Activated naive CD8-positive, alpha-beta T cell (primary cell): Measurements from ENCODE around the gene CADM4.
"Not testable (repeated sequence)": the region's sequence is repeated elsewhere in the genome, so short reads cannot be mapped to it uniquely, and the experiment has no call there.

ENCODE experiments used
- H3K27ac Mint-ChIP-seq: one replicate; pipeline ENCODE4 v1.8.0; 2021; ENCODE audit warnings: mixed read lengths
- H3K27me3 Mint-ChIP-seq: one replicate; pipeline ENCODE4 v1.8.0; 2021; ENCODE audit warnings: mixed read lengths
- H3K36me3 Mint-ChIP-seq: one replicate; pipeline ENCODE4 v1.8.0; 2021; ENCODE audit warnings: mixed read lengths
- H3K4me1 Mint-ChIP-seq: one replicate; pipeline ENCODE4 v1.8.0; 2021; ENCODE audit warnings: low read depth, mixed read lengths
- H3K4me3 Mint-ChIP-seq: one replicate; pipeline ENCODE4 v1.8.0; 2021; ENCODE audit warnings: mild to moderate bottlenecking, mixed read lengths
- H3K9me3 Mint-ChIP-seq: one replicate; pipeline ENCODE4 v1.8.0; 2021; ENCODE audit warnings: low read depth, mixed read lengths

Gene CADM4

GRCh38 chr19:43612374-43612773, 27.3 kb downstream of the CADM4 start:
- Mint-ChIP-seq H3K4me1 (peaks cover 30% of the 10 kb centered on the region), H3K4me3 (no peak overlapping the region), H3K9me3 (no peaks in the 10 kb centered on the region), H3K36me3 (peaks cover 4% of the 10 kb centered on the region), H3K27ac (peak overlapping the region; percentile 18), H3K27me3 (no peaks in the 10 kb centered on the region)

DNA sequence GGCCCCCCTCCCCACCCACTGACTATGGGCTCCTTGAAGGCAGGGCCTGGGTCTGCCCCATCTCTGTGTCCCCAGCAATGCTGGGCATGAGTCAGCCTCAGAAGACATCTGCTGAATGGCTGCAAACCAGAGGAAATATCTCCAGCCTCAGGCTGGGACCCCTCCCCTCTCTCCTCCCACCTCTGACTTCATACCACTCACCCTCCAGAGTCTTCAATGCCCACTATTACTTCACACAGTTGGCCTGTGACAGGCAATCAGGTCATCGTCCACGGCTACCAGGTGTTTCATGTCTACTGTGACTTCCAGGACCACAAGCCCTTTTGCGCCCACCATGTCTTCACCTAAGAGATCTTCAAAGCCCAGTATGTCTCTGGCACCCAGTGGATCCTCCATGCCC, 27.9 kb downstream of the CADM4 start, which contains the start of gene SRRM5:
TSS of gene SRRM5 (plus strand) at position 301 of the 400 bp plus-strand sequence. CDS start at position 335, 34 bp downstream.
- Mint-ChIP-seq H3K4me3 (no peak within 1 kb of the TSS), H3K27ac (peak within 1 kb of the TSS; percentile 28), H3K27me3 (no peaks in the 10 kb centered on the region), H3K9me3 (no peaks in the 10 kb centered on the region), H3K36me3 (peaks cover 4% of the 10 kb centered on the region), H3K4me1 (peaks cover 28% of the 10 kb centered on the region)

DNA sequence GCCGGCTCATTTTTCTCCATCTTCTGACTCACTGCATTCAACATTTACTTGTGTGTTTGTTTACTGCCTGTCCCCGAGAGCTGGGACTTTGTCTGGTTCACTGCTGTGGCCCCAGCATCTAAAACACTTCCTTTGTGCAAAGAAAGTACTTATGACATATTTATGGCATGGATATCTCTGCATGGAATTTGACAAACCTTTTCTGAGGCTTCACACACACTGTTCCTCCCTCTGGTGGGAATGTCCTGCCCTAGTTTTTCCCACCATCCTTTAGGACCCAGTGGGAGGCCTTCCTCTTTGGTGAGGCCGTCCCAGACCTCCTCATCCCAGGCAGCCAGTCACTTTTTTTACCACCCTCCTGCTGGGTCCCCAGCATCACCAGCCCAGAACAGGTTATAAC, 29.2 kb downstream of the CADM4 start:
- Mint-ChIP-seq H3K27me3 (no peaks in the 10 kb centered on the region), H3K4me3 (no peak overlapping the region), H3K27ac (no peak overlapping the region), H3K4me1 (peaks cover 19% of the 10 kb centered on the region), H3K9me3 (no peaks in the 10 kb centered on the region), H3K36me3 (peaks cover 4% of the 10 kb centered on the region)

GRCh38 chr19:43609872-43610271, 29.8 kb downstream of the CADM4 start:
- H3K4me3 Mint-ChIP-seq = no peak overlapping the region
- H3K27me3 Mint-ChIP-seq = no peaks in the 10 kb centered on the region
- H3K9me3 Mint-ChIP-seq = no peaks in the 10 kb centered on the region
- H3K4me1 Mint-ChIP-seq = peaks cover 16% of the 10 kb centered on the region
- no peak overlapping the region for H3K27ac Mint-ChIP-seq
- peaks cover 4% of the 10 kb centered on the region for H3K36me3 Mint-ChIP-seq

- no peaks in the 10 kb centered on the region for H3K27me3 Mint-ChIP-seq
- peak overlapping the region; percentile 54 for H3K27ac Mint-ChIP-seq
- no peaks in the 10 kb centered on the region for H3K9me3 Mint-ChIP-seq
- peaks cover 9% of the 10 kb centered on the region for H3K4me1 Mint-ChIP-seq
- H3K36me3 Mint-ChIP-seq = peaks cover 4% of the 10 kb centered on the region
- no peak overlapping the region for H3K4me3 Mint-ChIP-seq
Observed at GRCh38 chr19:43607238-43608205, 32.1 kb downstream of the CADM4 start.

DNA sequence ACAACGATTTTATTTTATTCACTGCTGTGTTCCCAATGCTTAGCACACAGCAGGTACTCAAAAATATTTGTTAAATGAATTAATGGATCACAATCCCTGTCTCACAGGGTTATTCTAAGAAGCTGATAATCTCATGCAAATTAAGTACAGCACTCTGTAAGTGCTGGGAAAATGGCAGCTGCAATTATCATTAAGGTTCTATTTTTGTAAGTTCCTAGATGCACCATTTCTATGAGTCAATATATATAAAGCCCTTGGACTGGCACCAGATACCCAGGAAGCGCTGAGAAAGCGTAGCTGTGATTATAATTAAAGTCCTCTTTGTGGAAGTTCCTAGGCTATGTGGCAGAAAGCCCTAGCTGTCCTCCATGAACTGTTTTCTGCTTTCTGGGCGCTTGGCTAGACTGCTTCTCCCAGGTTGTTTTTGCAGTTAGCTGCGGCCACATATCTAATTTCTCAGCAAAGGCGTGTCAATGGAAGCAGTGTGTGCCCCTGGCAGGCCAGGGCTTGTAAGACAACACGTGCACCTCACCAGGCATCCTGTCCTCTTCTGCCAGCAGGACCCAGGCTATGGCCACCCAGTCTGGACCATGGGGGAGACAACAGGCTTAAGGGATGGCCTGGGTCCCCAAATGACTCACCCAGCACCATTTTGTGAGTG, 33.0 kb downstream of the CADM4 start:
- Mint-ChIP-seq H3K9me3 (no peaks in the 10 kb centered on the region), H3K4me3 (no peak overlapping the region), H3K27ac (peak overlapping the region; percentile 54), H3K36me3 (no peaks in the 10 kb centered on the region), H3K27me3 (no peaks in the 10 kb centered on the region), H3K4me1 (peaks cover 6% of the 10 kb centered on the region)

- Mint-ChIP-seq H3K36me3 (peaks cover 2% of the 10 kb centered on the region), H3K27ac (no peak overlapping the region), H3K27me3 (no peaks in the 10 kb centered on the region), H3K4me3 (no peak overlapping the region), H3K9me3 (no peaks in the 10 kb centered on the region), H3K4me1 (peaks cover 6% of the 10 kb centered on the region)
Observed at GRCh38 chr19:43605875-43606568, 33.6 kb downstream of the CADM4 start.

DNA sequence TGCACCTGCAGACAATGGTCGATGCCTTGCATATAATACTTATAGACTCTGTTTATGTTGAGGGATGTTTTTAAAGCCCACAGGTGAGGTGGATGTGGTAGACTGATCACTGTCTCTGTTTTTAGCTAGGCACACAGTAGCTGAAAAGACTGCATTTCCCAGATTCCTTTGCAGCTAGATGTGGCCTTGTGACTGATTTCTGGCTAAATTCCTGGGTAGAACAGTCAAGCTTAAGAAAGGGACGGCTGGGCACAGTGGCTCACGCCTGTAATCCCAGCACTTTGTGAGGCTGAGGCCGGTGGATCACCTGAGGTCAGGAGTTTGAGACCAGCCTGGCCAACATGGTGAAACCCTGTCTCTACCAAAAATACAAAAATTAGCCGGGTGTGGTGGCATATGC, 39.3 kb downstream of the CADM4 start:
- H3K4me3 Mint-ChIP-seq, H3K27ac Mint-ChIP-seq, H3K27me3 Mint-ChIP-seq, H3K36me3 Mint-ChIP-seq, H3K9me3 Mint-ChIP-seq: not testable (repeated sequence)
- H3K4me1 Mint-ChIP-seq = peaks cover 25% of the 10 kb centered on the region

- Mint-ChIP-seq H3K9me3 (no peaks in the 10 kb centered on the region), H3K27ac (peak overlapping the region; percentile 34), H3K27me3 (no peaks in the 10 kb centered on the region), H3K4me1 (peaks cover 25% of the 10 kb centered on the region), H3K4me3 (no peak overlapping the region), H3K36me3 (peaks cover 2% of the 10 kb centered on the region)
Observed at GRCh38 chr19:43599635-43600295, 39.9 kb downstream of the CADM4 start.

DNA sequence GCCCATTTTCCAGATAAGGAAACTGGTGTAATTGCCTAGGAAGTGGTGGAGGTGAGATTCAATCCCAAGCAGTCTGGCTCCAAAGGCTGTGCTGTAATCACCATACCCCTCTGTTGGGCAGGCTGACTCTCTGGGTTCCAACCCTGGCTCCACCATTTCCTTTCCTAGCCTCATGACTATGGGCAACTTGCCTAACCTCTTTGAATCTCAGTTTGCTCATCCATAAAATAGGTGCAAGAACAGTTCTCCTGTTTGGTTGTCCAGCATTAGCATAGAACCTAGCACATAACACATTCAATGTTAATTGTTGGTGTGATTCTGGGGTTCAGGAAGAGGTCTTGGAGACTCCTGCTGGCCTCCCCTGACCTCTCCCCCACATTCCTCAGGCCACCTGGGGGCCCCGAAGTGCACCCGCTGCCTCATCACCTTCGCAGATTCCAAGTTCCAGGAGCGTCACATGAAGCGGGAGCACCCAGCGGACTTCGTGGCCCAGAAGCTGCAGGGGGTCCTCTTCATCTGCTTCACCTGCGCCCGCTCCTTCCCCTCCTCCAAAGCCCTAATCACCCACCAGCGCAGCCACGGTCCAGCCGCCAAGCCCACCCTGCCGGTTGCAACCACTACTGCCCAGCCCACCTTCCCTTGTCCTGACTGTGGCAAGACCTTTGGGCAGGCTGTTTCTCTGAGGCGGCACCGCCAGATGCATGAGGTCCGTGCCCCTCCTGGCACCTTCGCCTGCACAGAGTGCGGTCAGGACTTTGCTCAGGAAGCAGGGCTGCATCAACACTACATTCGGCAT, 41.0 kb downstream of the CADM4 start:
- no peak overlapping the region for H3K27ac Mint-ChIP-seq
- H3K4me3 Mint-ChIP-seq = peak overlapping the region; percentile 95
- peaks cover 29% of the 10 kb centered on the region for H3K4me1 Mint-ChIP-seq
- no peaks in the 10 kb centered on the region for H3K27me3 Mint-ChIP-seq
- H3K36me3 Mint-ChIP-seq = peaks cover 2% of the 10 kb centered on the region
- H3K9me3 Mint-ChIP-seq = no peaks in the 10 kb centered on the region

DNA sequence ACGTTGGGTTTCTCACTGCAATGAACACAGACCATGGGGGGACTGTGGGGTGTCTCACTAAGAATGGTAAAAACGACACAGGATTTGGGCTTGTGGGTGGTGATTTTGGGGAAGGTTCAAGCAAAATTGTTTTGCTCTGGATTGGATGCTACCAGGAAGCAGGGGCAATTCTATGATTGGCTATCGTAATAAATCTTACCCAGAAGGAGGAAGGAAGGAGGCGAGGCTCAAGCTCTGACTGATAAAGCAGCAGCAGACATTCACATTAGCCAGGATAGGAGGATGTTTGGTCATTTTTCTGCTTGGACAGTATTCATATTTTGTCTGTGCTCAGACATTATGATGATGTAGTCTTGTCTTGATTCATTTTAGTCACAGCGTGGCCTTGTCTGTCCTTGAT, 41.8 kb downstream of the CADM4 start:
- H3K36me3 Mint-ChIP-seq = peaks cover 5% of the 10 kb centered on the region
- H3K27me3 Mint-ChIP-seq = no peaks in the 10 kb centered on the region
- H3K27ac Mint-ChIP-seq = peak overlapping the region; percentile 98
- no peaks in the 10 kb centered on the region for H3K9me3 Mint-ChIP-seq
- peak overlapping the region; percentile 95 for H3K4me3 Mint-ChIP-seq
- H3K4me1 Mint-ChIP-seq = peaks cover 34% of the 10 kb centered on the region

GRCh38 chr19:43596842-43597461, 42.7 kb downstream of the CADM4 start:
- peak overlapping the region; percentile 98 for H3K27ac Mint-ChIP-seq
- peak overlapping the region; percentile 95 for H3K4me3 Mint-ChIP-seq
- H3K27me3 Mint-ChIP-seq = no peaks in the 10 kb centered on the region
- no peaks in the 10 kb centered on the region for H3K9me3 Mint-ChIP-seq
- H3K36me3 Mint-ChIP-seq = peaks cover 5% of the 10 kb centered on the region
- peaks cover 36% of the 10 kb centered on the region for H3K4me1 Mint-ChIP-seq

- H3K9me3 Mint-ChIP-seq = no peaks in the 10 kb centered on the region
- H3K27me3 Mint-ChIP-seq = no peaks in the 10 kb centered on the region
- peak within 1 kb of the TSS; percentile 95 for H3K4me3 Mint-ChIP-seq
- peak within 1 kb of the TSS; percentile 98 for H3K27ac Mint-ChIP-seq
- H3K4me1 Mint-ChIP-seq = peaks cover 36% of the 10 kb centered on the region
- H3K36me3 Mint-ChIP-seq = peaks cover 3% of the 10 kb centered on the region
Observed at GRCh38 chr19:43595999-43596841, 43.4 kb downstream of the CADM4 start, which contains the start of the genes IRGQ and ZNF576. IRGQ (minus strand) TSS chr19:43596134; CDS start chr19:43595338, 796 bp downstream. ZNF576 (plus strand) TSS chr19:43596595; CDS start chr19:43597109, 514 bp downstream.
